Measurements from ENCODE around the gene ASB7. TPM values are rescaled to one million over a fixed set of nuclear protein-coding genes. Genes with fewer than 3 reads are reported as not detected.

Gene ASB7
- total RNA-seq, 4 donors from 2014 or later: 5.1 to 10.3 (median 6.3) TPM

- in situ Hi-C loops (cut with MboI; ENCODE audit: low sequenced_read_pairs in 4 of 4): loop anchor here in 3 of 4 donors (25.0 kb wide), 2 partner anchors 649 to 676 kb away; partner anchors contain the start of gene CHSY1 (in 2 of the 3)
- no peaks in the 10 kb centered on the region for H3K27me3 ChIP-seq
- H3K9me3 ChIP-seq: no peaks in the 10 kb centered on the region
- intact Hi-C loops (cut with DNase I; ENCODE audit: low total_unique reads): no loop called here
- no peak overlapping the region for H3K27ac ChIP-seq
- no peak for DNase-seq
- peaks cover 19 to 23% of the 10 kb centered on the region in 2 donors for H3K4me1 ChIP-seq
- H3K4me3 ChIP-seq: no peak overlapping the region
- H3K36me3 ChIP-seq: peaks cover 0 to 21% of the 10 kb centered on the region in 2 donors
- TF ChIP-seq CTCF (IDR thresholded peaks at IDR 0.05 in 4 of 5, conservative IDR thresholded peaks at IDR 0.05 in 1 of 5) (no peak), POLR2A (IDR thresholded peaks at IDR 0.05) (no peak)
- ATAC-seq: no peak
Measured at GRCh38 chr15:100613208-100613607, 10.8 kb downstream of the ASB7 start.

- Histone ChIP-seq H3K4me1 (peaks cover 19 to 23% of the 10 kb centered on the region in 2 donors), H3K27ac (no peak overlapping the region), H3K9me3 (no peaks in the 10 kb centered on the region), H3K4me3 (no peak overlapping the region), H3K36me3 (peaks cover 0 to 21% of the 10 kb centered on the region in 2 donors), H3K27me3 (no peaks in the 10 kb centered on the region)
- ATAC-seq (no peak), DNase-seq (no peak)
- TF ChIP-seq POLR2A (IDR thresholded peaks at IDR 0.05) (no peak), CTCF (IDR thresholded peaks at IDR 0.05 in 4 of 5, conservative IDR thresholded peaks at IDR 0.05 in 1 of 5) (no peak)
- in situ Hi-C loops (cut with MboI; ENCODE audit: low sequenced_read_pairs in 4 of 4) (loop anchor here in 3 of 4 donors (25.0 kb wide), 2 partner anchors 648 to 677 kb away; partner anchors contain the start of gene CHSY1 (in 2 of the 3)), intact Hi-C loops (cut with DNase I; ENCODE audit: low total_unique reads) (no loop called here)
Measured at GRCh38 chr15:100614336-100614735, 11.9 kb downstream of the ASB7 start.

GRCh38 chr15:100614918-100615317 is 12.5 kb downstream of the ASB7 start:
- peaks cover 0 to 21% of the 10 kb centered on the region in 2 donors for H3K36me3 ChIP-seq
- peak in 1 of 2 donors; percentile 65 for ATAC-seq

GRCh38 chr15:100615801-100616200 is 13.4 kb downstream of the ASB7 start:
- Histone ChIP-seq H3K4me3 (no peak overlapping the region), H3K27ac (no peak overlapping the region), H3K27me3 (no peaks in the 10 kb centered on the region), H3K36me3 (peaks cover 0 to 21% of the 10 kb centered on the region in 2 donors), H3K9me3 (no peaks in the 10 kb centered on the region), H3K4me1 (peaks cover 19 to 23% of the 10 kb centered on the region in 2 donors)
- in situ Hi-C loops (cut with MboI; ENCODE audit: low sequenced_read_pairs in 4 of 4): loop anchor here in 3 of 4 donors (25.0 kb wide), 2 partner anchors 646 to 678 kb away; partner anchors contain the start of gene CHSY1 (in 2 of the 3)
- no peak for DNase-seq
- intact Hi-C loops (cut with DNase I; ENCODE audit: low total_unique reads): no loop called here
- no peak for ATAC-seq
- TF ChIP-seq CTCF (IDR thresholded peaks at IDR 0.05 in 4 of 5, conservative IDR thresholded peaks at IDR 0.05 in 1 of 5) (no peak), POLR2A (IDR thresholded peaks at IDR 0.05) (no peak)

More at GRCh38 chr15:100614918-100615317, 12.5 kb downstream of the ASB7 start:
- Histone ChIP-seq H3K27me3 (no peaks in the 10 kb centered on the region), H3K4me1 (peaks cover 19 to 23% of the 10 kb centered on the region in 2 donors), H3K9me3 (no peaks in the 10 kb centered on the region), H3K27ac (no peak overlapping the region), H3K4me3 (no peak overlapping the region)
- no peak for DNase-seq
- in situ Hi-C loops (cut with MboI; ENCODE audit: low sequenced_read_pairs in 4 of 4): loop anchor here in 3 of 4 donors (25.0 kb wide), 2 partner anchors 647 to 678 kb away; partner anchors contain the start of gene CHSY1 (in 2 of the 3)
- intact Hi-C loops (cut with DNase I; ENCODE audit: low total_unique reads): no loop called here
- TF ChIP-seq CTCF (IDR thresholded peaks at IDR 0.05 in 4 of 5, conservative IDR thresholded peaks at IDR 0.05 in 1 of 5): no peak
- no peak for TF ChIP-seq POLR2A (IDR thresholded peaks at IDR 0.05)

Measured in gastrocnemius medialis (tissue), 4 donors.